Subcutaneous adipose tissue (tissue), 4 donors: Measurements from ENCODE around the gene PPBP. TPM values are rescaled to one million over a fixed set of nuclear protein-coding genes. Genes with fewer than 3 reads are reported as not detected.

ENCODE experiments used
- CTCF ChIP-seq: fragments of 450-650 bp; IDR thresholded peaks from one replicate; pipeline ENCODE4 v1.5.1; 2016; ENCODE audit warnings: low read depth, mild to moderate bottlenecking, control low read depth, antibody characterized with exemption, moderate library complexity
- total RNA-seq, 4 donors: library from RNA; depleted of rRNA; stranded (reverse); fragments of >200 nt; gene quantifications; one replicate each; pipeline ENCODE4 v1.1.0, GENCODE V29; 2016

Gene PPBP
- total RNA-seq, 4 donors from 2014 or later, result 0.88 to 4.6 TPM; not detected in 2

- TF ChIP-seq CTCF, result no peak
These were observed 18.0 kb downstream of the PPBP start for GRCh38 chr4:73970011-73970410.

GRCh38 chr4:73967866-73968265, 20.1 kb downstream of the PPBP start:
- TF ChIP-seq CTCF, result no peak

- no peak for TF ChIP-seq CTCF
These were observed 23.0 kb downstream of the PPBP start for GRCh38 chr4:73964862-73965611.

- no peak for TF ChIP-seq CTCF
These were observed 25.3 kb downstream of the PPBP start for GRCh38 chr4:73962724-73963123.

- TF ChIP-seq CTCF, result no peak
These were observed 35.6 kb downstream of the PPBP start for GRCh38 chr4:73952352-73952751.

- TF ChIP-seq CTCF, result no peak
These were observed 38.8 kb downstream of the PPBP start for GRCh38 chr4:73948990-73949706.

- no peak for TF ChIP-seq CTCF
These were observed 39.7 kb downstream of the PPBP start for GRCh38 chr4:73948291-73948690.
